Skeletal muscle satellite cell (primary cell): ENCODE data around the gene HAO2.

ENCODE experiments used
- H3K27me3 ChIP-seq: 2 replicates; pipeline ENCODE4 v1.7.0; 2013; ENCODE audit warnings: low read length; ENCODE audit not compliant: control insufficient read depth, insufficient read depth
- H3K36me3 ChIP-seq: 2 replicates; pipeline ENCODE4 v1.7.0; 2013; ENCODE audit warnings: mild to moderate bottlenecking, control low read depth, low read length; ENCODE audit not compliant: insufficient read depth
- H3K4me1 ChIP-seq: 2 replicates; pipeline ENCODE4 v1.7.0; 2013; ENCODE audit warnings: low read length; ENCODE audit not compliant: control insufficient read depth, insufficient read depth
- H3K4me2 ChIP-seq: 2 replicates; pipeline ENCODE4 v1.7.0; 2013; ENCODE audit warnings: mild to moderate bottlenecking, low read length
- H3K4me3 ChIP-seq: 2 replicates; pipeline ENCODE4 v1.7.0; 2013; ENCODE audit warnings: low read length
- H3K9ac ChIP-seq: 2 replicates; pipeline ENCODE4 v1.7.0; 2013; ENCODE audit warnings: mild to moderate bottlenecking, low read depth, low read length, moderate library complexity
- H3K9me3 ChIP-seq: replicated peaks from 2 replicates; pipeline ENCODE4 v1.7.0; 2013; ENCODE audit warnings: mild to moderate bottlenecking, control low read depth, low read length

HAO2 gene

DNA sequence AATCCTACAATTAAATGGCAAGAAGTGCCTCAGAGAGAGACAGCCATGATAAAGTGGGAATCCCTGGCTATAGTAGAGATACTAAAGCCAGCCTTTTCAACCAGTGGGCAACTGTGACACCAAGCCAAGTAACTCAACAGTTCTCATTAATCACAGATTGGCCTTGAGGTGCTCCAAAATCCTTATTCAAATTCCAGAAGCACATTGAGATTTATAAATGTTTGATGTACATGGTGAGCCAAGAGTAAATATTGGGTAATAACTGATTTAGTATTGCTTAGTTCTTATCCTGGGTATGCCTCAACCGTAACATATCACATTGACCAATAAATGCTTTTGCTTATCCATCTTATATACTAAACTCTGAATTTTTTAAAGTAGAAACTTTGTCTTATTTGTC lies 17.1 kb downstream of the HAO2 start:
- peaks cover 3% of the 10 kb centered on the region for H3K27me3 ChIP-seq
- no peak overlapping the region for H3K4me3 ChIP-seq
- H3K4me2 ChIP-seq: no peak overlapping the region
- no peak overlapping the region for H3K9ac ChIP-seq
- H3K9me3 ChIP-seq: no peaks in the 10 kb centered on the region
- H3K36me3 ChIP-seq: no peaks in the 10 kb centered on the region
- no peaks in the 10 kb centered on the region for H3K4me1 ChIP-seq

DNA sequence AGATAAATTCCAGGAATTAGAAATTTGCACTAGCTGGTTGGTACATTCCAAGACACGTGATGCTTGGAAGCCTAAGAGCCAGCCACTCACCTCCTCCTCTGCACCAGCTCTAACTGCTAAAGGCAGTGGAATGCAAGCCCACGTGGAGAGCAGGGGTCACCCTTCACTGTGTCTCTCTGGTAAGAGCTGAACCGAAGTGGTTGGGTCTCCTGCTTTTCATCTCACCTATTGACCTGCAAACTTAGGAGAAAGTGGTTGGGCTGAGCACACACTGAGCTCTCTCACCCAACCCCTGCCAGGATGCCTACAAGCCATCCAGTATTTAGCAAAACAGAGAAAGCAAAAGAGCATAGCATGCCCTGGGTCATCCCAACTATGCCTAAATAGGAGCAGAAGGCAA lies 19.3 kb downstream of the HAO2 start:
- no peaks in the 10 kb centered on the region for H3K4me1 ChIP-seq
- H3K4me2 ChIP-seq: no peak overlapping the region
- H3K27me3 ChIP-seq: peaks cover 10% of the 10 kb centered on the region
- no peaks in the 10 kb centered on the region for H3K9me3 ChIP-seq
- no peaks in the 10 kb centered on the region for H3K36me3 ChIP-seq
- H3K9ac ChIP-seq: no peak overlapping the region
- no peak overlapping the region for H3K4me3 ChIP-seq

DNA sequence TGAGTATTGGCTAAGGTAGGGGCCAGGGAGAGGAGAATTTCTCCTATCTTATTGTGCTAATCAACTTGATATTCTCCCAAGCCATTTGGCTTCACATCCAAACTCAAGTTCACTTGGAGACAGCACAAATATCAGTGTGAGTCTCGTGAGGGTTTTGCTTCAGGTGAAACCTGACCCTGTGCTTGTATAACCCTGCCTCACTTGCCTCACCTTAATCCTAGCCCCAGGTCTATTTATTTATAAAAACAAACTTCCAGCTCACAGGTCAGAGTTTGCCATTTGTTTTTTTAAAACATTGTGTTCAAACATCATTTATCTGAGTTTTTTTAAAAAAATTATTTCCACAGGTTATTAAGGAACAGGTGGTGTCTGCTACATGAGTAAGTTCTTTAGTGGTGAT lies 19.9 kb downstream of the HAO2 start:
- no peaks in the 10 kb centered on the region for H3K9me3 ChIP-seq
- no peaks in the 10 kb centered on the region for H3K4me1 ChIP-seq
- no peak overlapping the region for H3K4me3 ChIP-seq
- H3K27me3 ChIP-seq: peaks cover 13% of the 10 kb centered on the region
- H3K4me2 ChIP-seq: no peak overlapping the region
- H3K36me3 ChIP-seq: no peaks in the 10 kb centered on the region
- no peak overlapping the region for H3K9ac ChIP-seq

DNA sequence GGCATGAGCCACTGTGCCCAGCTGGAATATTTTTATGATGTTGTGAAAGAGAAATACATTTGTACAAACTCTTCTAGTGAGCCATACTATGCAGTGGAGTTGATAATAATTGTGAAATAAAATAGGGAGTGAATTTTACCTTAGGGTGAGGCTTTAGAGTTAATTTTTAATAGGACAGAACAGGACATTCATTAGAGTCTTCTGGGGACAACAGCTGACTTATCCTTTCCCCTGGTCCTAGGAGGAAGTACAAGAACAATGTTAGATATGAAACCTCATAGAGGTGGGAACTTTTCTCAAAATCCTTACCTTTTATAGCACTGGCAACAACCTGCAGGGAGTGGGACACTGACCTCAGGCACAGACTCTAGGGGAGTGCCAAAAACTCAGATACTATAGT lies 21.9 kb downstream of the HAO2 start:
- Histone ChIP-seq H3K27me3 (peaks cover 13% of the 10 kb centered on the region), H3K36me3 (no peaks in the 10 kb centered on the region), H3K4me1 (no peaks in the 10 kb centered on the region), H3K9me3 (no peaks in the 10 kb centered on the region), H3K9ac (no peak overlapping the region), H3K4me3 (no peak overlapping the region), H3K4me2 (no peak overlapping the region)

DNA sequence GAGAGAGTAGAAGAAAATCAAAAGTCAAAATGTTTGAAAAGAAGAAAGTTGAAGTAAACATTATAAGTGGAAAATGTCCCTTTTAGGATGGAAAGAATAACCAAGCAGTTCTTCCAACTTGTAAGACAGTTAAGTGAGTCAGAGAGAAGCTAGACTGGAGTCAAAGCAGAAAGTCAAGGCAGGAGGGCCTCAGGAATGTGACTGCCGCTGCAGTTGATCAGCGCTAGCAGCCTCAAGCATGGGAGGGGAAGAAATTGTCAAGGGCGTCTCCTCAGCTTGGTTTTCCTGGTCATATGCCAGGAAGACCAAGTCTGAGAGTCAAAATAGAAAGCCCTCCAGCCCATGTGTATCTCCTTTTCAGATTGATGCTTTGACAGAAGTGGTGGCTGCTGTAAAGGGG lies 23.2 kb downstream of the HAO2 start:
- Histone ChIP-seq H3K4me2 (no peak overlapping the region), H3K4me3 (no peak overlapping the region), H3K9ac (no peak overlapping the region), H3K9me3 (no peaks in the 10 kb centered on the region), H3K4me1 (no peaks in the 10 kb centered on the region), H3K27me3 (peaks cover 13% of the 10 kb centered on the region), H3K36me3 (no peaks in the 10 kb centered on the region)

DNA sequence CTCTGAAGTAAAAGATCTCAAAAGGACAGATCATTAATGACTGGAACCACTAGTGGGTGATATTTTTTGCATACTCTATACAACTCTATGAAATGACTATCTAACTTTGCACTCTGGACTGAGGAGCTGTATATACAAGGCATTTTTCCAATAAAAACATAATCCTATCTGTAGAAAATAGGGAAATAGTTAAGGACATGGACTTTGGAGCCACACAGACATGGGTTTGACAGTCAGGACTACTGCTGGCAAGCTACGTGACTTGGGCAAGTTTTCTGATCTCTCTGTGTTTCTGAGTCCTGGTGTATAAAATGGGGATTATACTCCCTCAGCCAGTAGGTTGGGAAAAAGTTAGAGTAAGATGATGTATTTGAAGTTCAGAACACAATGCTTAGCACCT lies 25.5 kb downstream of the HAO2 start:
- H3K4me2 ChIP-seq: no peak overlapping the region
- H3K4me1 ChIP-seq: no peaks in the 10 kb centered on the region
- no peaks in the 10 kb centered on the region for H3K36me3 ChIP-seq
- no peaks in the 10 kb centered on the region for H3K9me3 ChIP-seq
- peaks cover 10% of the 10 kb centered on the region for H3K27me3 ChIP-seq
- no peak overlapping the region for H3K9ac ChIP-seq
- H3K4me3 ChIP-seq: no peak overlapping the region

DNA sequence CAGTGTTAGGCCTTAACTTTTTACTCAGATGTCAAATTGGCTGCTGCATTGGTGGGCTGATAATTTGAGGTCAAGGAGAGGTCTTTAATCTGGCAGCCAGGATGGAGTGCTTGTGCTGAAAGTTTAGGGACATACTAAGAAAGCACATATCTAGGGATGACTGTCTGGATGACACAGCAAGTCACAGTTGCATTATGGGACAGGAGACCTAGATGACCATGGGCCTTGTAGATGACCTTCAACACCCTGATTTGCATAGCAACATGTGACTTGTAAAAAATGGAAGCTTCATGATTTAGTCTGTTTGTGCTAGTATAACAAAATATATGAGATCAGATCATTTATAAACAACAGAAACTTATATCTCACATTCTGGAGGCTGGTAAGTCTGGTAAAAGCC lies 28.4 kb downstream of the HAO2 start:
- Histone ChIP-seq H3K9ac (no peak overlapping the region), H3K9me3 (no peaks in the 10 kb centered on the region), H3K27me3 (peaks cover 10% of the 10 kb centered on the region)

DNA sequence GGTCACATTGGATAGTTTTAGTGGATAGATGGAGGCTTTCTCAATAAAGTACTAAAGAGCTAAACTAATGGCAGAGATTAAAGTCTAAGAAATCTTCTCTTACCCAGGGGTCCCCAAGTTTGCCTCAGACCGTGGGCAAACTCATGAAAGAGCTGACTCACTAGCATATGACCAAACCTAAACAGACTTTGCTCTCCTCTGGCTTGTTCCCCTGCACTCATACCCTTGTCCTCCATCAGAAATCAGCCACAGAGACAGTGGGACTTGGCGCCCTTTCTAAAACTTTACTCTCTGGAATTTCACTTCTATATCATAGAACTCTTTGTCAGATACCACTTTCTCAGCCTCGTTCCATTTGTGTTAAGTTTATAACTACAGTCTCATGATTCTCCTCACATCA lies 29.4 kb downstream of the HAO2 start:
- Histone ChIP-seq H3K4me3 (no peak overlapping the region), H3K36me3 (no peaks in the 10 kb centered on the region), H3K27me3 (peaks cover 2% of the 10 kb centered on the region), H3K4me1 (no peaks in the 10 kb centered on the region), H3K4me2 (no peak overlapping the region), H3K9me3 (no peaks in the 10 kb centered on the region), H3K9ac (no peak overlapping the region)

More for the DNA sequence above, 28.4 kb downstream of the HAO2 start:
- no peaks in the 10 kb centered on the region for H3K4me1 ChIP-seq
- H3K36me3 ChIP-seq: no peaks in the 10 kb centered on the region
- H3K4me3 ChIP-seq: no peak overlapping the region
- H3K4me2 ChIP-seq: no peak overlapping the region

DNA sequence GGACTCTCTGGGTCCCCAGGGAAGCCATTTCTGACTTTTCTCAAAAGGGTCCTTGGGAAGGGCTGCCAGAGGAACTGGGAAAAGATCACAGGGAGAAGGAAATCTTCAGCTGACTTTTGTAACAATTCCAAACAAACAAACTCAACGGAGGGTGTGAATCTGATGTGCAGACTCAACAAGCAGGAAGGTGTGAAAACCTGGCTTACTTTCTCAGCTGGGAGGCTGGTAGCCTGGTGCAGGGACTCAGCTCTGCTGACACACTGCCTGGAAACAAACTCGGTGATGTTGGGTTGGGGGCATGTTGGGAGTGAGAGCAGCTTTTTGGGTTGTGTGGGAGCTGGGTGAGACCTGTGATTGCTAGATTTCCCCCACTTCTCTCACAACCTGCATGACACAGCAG lies 36.2 kb downstream of the HAO2 start:
- Histone ChIP-seq H3K36me3 (no peaks in the 10 kb centered on the region), H3K4me2 (no peak overlapping the region), H3K4me3 (no peak overlapping the region), H3K9ac (no peak overlapping the region), H3K27me3 (no peaks in the 10 kb centered on the region), H3K4me1 (no peaks in the 10 kb centered on the region), H3K9me3 (no peaks in the 10 kb centered on the region)

DNA sequence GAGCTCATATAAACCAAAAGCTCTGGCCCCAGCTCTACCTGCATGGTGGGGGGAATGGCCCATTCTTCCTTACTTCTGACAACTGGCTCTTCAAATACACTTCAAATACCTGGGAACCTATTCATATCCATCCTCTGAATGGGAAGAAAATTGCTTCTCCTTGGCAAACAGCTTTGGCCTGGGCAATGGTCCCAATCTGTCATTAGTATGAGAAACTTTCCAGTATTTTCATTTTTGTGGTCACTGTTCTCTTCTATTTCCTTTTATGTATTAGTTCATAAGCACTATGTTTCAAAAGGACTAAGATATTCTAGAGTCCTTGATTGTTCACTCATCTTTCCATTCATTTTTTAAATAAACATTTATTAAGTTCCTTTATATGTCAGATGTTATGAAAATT lies 41.1 kb downstream of the HAO2 start:
- Histone ChIP-seq H3K4me2 (no peak overlapping the region), H3K9ac (no peak overlapping the region), H3K4me1 (no peaks in the 10 kb centered on the region)

DNA sequence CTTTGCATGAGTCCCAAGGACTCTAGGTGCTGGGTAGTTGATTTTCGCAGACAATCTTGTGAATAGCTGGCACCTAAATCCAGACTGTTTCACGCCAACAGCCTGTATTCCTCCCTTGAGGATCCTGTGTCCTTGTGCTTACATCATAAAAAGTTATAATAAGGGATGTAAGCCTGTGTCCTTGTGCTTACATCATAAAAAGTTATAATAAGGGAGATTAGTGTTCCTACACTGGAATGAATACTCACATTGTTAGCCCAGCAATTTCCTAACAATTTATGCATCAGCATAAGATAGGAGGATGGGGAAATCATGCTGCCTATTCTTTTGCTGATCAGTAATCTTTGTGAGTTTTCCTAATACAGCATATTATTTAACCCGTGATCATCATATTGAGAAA lies 42.4 kb downstream of the HAO2 start:
- no peaks in the 10 kb centered on the region for H3K4me1 ChIP-seq
- no peak overlapping the region for H3K9ac ChIP-seq
- no peak overlapping the region for H3K4me2 ChIP-seq
- H3K27me3 ChIP-seq: peaks cover 5% of the 10 kb centered on the region
- H3K36me3 ChIP-seq: no peaks in the 10 kb centered on the region
- no peak overlapping the region for H3K4me3 ChIP-seq
- H3K9me3 ChIP-seq: no peaks in the 10 kb centered on the region

More for the DNA sequence above, 41.1 kb downstream of the HAO2 start:
- Histone ChIP-seq H3K9me3 (no peaks in the 10 kb centered on the region), H3K36me3 (no peaks in the 10 kb centered on the region), H3K27me3 (peaks cover under 1% of the 10 kb centered on the region), H3K4me3 (no peak overlapping the region)

DNA sequence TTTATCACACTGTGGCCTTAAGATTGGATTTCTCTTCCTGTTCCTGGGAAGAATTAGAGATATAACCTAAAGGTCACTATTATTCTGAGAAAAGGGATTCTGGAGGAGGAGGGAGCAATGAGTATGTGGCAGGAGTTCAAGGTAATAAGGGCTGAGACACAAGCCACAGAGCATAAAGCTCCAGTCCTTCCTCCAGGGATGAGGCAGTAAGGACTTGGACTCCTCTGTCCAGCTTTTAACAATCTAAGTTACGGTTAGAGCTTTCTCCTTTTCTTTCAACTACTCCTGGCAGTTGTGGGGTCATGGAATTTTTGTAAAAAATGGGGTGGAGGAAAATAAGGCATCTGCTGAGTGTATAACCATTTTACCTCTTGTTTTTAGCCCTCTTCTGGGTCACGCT lies 46.4 kb downstream of the HAO2 start, which contains the start of gene HSD3B2:
Gene HSD3B2, plus strand, starts transcription at position 201 of the 400 bp plus-strand sequence. CDS start 270 bp downstream, outside the sequence.
- Histone ChIP-seq H3K9me3 (no peaks in the 10 kb centered on the region), H3K9ac (no peak within 1 kb of the TSS), H3K36me3 (no peaks in the 10 kb centered on the region), H3K4me1 (no peaks in the 10 kb centered on the region), H3K27me3 (peaks cover 6% of the 10 kb centered on the region), H3K4me2 (no peak within 1 kb of the TSS), H3K4me3 (no peak within 1 kb of the TSS)
